Muscle of leg (tissue), 11 donors: ENCODE data around the gene TIMM22. TPM values are rescaled to one million over a fixed set of nuclear protein-coding genes. Genes with fewer than 3 reads are reported as not detected.
A peak's percentile ranks its signal among the peaks of the same experiment; 100 is the strongest.
"Not testable (repeated sequence)": the region's sequence is repeated elsewhere in the genome, so short reads cannot be mapped to it uniquely, and the experiment has no call there.

Source experiments
- DNase-seq: peaks from one replicate; pipeline ENCODE4 v3.0.0; 2013
- H3K27ac ChIP-seq: one replicate; pipeline ENCODE4 v1.5.1; 2013; ENCODE audit warnings: mild to moderate bottlenecking, low read length, control low read depth
- H3K27me3 ChIP-seq: one replicate; pipeline ENCODE4 v1.6.1; 2013; ENCODE audit warnings: low read length; ENCODE audit not compliant: control insufficient read depth, insufficient read depth
- H3K36me3 ChIP-seq: one replicate; pipeline ENCODE4 v1.6.1; 2013; ENCODE audit warnings: low read length; ENCODE audit not compliant: control insufficient read depth, insufficient read depth
- H3K4me1 ChIP-seq: one replicate; pipeline ENCODE4 v1.6.1; 2013; ENCODE audit warnings: low read length; ENCODE audit not compliant: control insufficient read depth, insufficient read depth
- H3K4me3 ChIP-seq: one replicate; pipeline ENCODE4 v1.5.1; 2013; ENCODE audit warnings: low read length, control low read depth
- H3K9me3 ChIP-seq: replicated peaks from 2 replicates; pipeline ENCODE4 v1.6.1; 2013; ENCODE audit warnings: low read depth, low read length; ENCODE audit not compliant: control insufficient read depth
- WGBS: methylation state at CpG from one replicate; pipeline ENCODE4 v1.1.5; 2013; ENCODE audit warnings: missing lambda C conversion rate; ENCODE audit not compliant: insufficient coverage; 5-methylcytosine and 5-hydroxymethylcytosine counted together
- polyA plus RNA-seq, 8 donors: library from polyadenylated mRNA; unstranded; fragments of 120-200 nt; gene quantifications; one replicate each; pipeline versions ENCODE4 v1.2.1 to v1.2.3, GENCODE V29; 2013; ENCODE audit warnings: inconsistent platforms in 1 of 8, low replicate concordance in 1 of 8; ENCODE audit not compliant: insufficient read length in 8 of 8, insufficient read depth in 1 of 8
- total RNA-seq: library from RNA; stranded (reverse); fragments of 120-200 nt; gene quantifications from one replicate; pipeline ENCODE4 v1.2.4, GENCODE V29; 2013

The TIMM22 gene
- total and polyA plus RNA-seq, 9 donors, result 14.9 to 17.8 (median 16.4) TPM

DNA sequence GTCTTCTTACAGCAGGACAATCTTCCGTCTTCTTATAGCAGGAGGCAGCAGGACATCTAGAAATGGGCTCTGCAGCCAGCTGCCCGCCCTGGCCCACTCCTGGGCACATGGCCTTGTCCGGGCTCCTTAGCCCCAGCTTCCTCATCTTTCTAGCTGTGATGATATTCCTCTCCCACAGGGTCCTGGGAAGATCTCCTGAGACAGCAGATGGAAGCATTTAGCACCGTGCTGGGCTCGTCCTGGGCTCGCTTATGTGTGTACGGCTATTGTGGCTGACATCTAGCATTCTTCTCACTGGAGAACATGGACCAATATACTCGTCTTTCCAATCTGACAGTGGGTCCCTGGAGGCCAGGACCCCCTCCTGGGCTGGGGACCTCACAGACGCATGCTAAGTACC, 48.5 kb downstream of the TIMM22 start:
- Histone ChIP-seq H3K27me3 (no peaks in the 10 kb centered on the region), H3K9me3 (no peaks in the 10 kb centered on the region), H3K4me3 (no peak overlapping the region), H3K4me1 (peaks cover 45% of the 10 kb centered on the region), H3K36me3 (peaks cover 35% of the 10 kb centered on the region), H3K27ac (no peak overlapping the region)
- WGBS, result 61% methylated on average over 9 of the region's 9 CpGs
- no peak for DNase-seq

DNA sequence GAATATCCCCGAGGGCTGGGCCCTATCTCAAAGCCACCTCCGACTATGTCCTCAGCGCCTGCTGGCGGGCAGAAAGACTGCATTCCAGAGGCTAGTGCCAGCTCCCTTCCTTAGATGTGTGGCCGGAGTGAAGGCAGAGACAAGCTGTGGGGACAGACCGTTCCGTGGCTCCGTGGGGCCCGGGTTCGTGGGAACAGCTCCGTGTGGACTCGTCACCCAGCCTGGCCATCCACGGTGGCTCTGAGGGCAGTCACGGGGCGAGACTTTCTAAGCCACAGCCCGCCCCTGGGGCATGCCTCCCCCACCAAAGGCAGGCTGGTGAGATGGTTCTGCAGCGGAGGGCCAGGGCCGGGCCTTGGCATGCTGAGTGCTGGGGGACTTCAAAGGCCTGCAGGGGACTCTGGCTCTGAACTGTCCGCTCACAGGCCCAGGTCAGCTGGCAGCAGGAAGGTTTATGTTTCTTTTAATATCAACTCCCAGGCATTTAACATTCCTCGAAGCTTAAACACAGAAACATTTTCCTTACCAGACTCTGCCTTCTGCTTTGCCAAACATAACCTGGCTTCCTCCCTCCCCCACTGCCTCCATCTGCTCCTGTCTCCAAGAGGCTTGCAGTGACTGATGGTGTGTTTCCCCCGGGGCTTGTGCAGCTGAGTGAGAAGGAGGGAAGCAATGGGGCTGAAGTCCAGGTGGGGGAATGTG, 50.4 kb downstream of the TIMM22 start:
- 79% methylated on average over 19 of the region's 21 CpGs for WGBS
- Histone ChIP-seq H3K4me1 (peaks cover 39% of the 10 kb centered on the region), H3K9me3 (no peaks in the 10 kb centered on the region), H3K27ac (peak overlapping the region; percentile 57), H3K36me3 (peaks cover 29% of the 10 kb centered on the region), H3K4me3 (no peak overlapping the region), H3K27me3 (no peaks in the 10 kb centered on the region)
- no peak for DNase-seq

DNA sequence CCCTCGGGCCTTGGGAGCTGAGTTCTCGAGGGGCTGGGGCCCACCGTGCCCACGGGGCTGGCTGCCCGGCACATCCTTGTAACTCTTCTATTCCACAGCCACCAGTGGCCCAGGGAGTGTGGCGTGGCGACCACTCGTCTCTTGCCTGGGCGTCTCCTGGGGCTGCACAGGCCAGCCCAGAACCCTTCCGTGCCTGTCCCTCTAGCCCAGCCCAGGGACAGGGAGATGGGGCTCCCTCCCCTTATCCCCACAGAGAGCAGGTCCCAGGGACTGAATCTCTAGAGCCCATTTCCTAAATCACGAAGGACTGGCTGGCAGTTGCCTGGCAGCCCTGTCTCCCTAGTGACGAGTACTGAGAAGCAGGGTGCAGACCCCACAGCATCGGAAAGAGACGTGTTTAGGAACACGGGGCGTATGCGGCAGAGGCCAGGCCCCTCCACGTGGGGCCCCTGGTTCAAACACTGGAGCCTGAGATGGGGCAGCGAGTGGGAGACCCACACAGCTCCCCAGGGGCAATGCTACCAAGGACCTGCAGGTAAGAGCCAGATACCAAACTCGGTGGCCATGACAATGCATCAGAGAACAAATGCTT, 51.0 kb downstream of the TIMM22 start:
- WGBS, result 82% methylated on average over 15 of the region's 20 CpGs
- Histone ChIP-seq H3K4me3 (no peak overlapping the region), H3K36me3 (peaks cover 23% of the 10 kb centered on the region), H3K27me3 (no peaks in the 10 kb centered on the region), H3K27ac (peak overlapping the region; percentile 57), H3K9me3 (no peaks in the 10 kb centered on the region), H3K4me1 (peaks cover 37% of the 10 kb centered on the region)
- no peak for DNase-seq

DNA sequence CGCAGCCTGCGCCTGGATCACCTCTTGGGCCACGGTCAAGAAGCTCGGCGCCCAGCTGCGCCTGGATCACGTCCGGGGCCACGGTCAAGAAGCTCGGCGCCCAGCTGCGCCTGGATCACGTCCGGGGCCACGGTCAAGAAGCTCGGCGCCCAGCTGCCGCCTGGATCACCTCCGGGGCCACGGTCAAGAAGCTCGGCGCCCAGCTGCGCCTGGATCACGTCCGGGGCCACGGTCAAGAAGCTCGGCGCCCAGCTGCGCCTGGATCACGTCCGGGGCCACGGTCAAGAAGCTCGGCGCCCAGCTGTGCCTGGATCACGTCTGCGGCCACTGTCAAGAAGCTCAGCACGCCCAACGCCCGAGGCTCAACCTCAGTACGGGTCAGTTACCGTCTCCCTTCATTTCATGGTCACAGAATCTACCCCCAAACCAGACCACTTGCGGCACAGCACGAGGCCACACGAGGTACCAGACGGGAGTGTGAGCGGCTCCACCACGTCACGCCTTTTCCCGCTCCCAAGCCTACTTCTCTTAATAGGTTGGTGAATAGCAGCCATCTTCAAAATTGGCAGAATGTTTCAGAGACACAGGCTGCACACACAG, 51.7 kb downstream of the TIMM22 start:
- not testable (repeated sequence) for H3K27ac ChIP-seq, DNase-seq, H3K27me3 ChIP-seq, H3K4me3 ChIP-seq, H3K9me3 ChIP-seq
- WGBS, result 92% methylated on average over 26 of the region's 49 CpGs
- Histone ChIP-seq H3K36me3 (peaks cover 25% of the 10 kb centered on the region), H3K4me1 (peaks cover 30% of the 10 kb centered on the region)

DNA sequence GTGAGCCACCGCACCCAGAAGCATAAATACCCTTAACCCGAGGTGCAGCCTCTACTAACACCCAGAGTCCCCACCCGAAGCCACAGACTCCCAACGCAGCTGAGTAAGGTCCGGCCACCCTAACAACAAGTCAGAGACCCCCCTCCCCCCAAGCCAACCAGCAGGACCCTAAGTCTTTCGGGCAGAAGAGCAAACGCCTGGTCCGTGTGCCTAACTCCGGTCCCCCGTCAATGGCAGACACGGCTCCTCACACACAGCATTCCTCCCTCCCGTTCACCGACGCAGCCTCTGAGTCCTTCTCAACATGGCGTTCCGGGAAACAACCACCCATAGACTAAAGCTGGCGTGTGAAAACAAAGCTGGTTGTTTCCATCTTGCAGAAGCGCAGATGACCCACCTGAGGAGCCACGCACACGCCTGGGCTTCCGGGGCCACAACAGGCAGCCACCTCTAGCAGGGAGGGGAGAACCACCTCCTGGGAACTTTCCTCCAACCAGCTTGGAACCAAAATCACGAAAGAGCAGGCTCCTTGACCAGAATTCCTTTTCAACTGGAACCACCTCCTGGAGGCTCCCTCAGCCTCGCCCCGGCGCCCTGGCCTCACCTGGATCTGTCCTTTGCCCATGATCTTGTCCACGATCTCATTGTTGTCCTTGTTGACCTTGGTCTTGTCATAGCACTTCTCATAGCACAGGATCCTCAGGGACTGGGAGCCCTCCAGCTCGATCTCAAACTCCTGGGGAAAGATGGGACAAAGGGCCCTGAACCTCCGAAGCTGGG, 52.7 kb downstream of the TIMM22 start:
- H3K9me3 ChIP-seq, result no peaks in the 10 kb centered on the region
- no peak for DNase-seq
- peaks cover 22% of the 10 kb centered on the region for H3K4me1 ChIP-seq
- H3K4me3 ChIP-seq, result no peak overlapping the region
- peaks cover 33% of the 10 kb centered on the region for H3K36me3 ChIP-seq
- H3K27me3 ChIP-seq, result no peaks in the 10 kb centered on the region
- no peak overlapping the region for H3K27ac ChIP-seq
- WGBS, result 89% methylated on average over 27 of the region's 28 CpGs

DNA sequence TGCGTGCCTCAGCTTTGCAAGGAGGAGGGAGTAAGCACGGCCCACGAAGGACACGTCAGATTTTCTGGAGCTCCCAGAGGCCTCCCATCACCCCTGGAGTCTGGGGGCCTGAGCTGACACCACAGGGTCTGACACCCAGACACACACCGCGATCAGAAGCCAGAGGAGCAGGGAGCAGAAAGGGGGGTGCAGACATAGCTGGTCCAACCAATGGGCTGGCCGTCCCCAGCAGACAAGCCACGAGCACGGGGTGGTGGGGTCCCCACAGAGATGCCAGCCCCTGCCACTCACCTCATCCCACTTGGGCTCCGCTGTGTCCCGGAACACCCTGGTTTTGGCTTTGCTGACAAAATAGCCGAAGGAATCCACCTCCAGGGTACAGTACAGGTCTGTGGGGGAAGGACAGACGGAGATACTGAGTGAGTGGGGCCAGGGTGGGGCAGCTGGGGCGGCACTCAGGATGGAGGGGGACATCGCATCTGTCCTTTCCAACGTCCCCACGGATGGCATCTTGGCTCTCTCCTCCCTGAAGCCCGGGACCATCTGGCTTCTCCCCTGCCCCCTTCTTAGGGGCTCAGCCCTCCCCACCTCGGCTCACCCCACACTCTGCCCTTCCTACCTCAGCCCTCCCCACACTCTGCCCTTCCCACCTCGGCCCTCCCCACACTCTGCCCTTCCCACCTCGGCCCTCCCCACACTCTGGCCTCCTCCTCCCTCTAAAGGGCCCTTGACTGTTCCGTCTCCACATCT, 53.5 kb downstream of the TIMM22 start:
- peaks cover 22% of the 10 kb centered on the region for H3K4me1 ChIP-seq
- H3K27ac ChIP-seq, result no peak overlapping the region
- no peak overlapping the region for H3K4me3 ChIP-seq
- no peak for DNase-seq
- H3K9me3 ChIP-seq, result no peaks in the 10 kb centered on the region
- no peaks in the 10 kb centered on the region for H3K27me3 ChIP-seq
- WGBS, result 80% methylated on average over 19 of the region's 22 CpGs
- H3K36me3 ChIP-seq, result peaks cover 40% of the 10 kb centered on the region

DNA sequence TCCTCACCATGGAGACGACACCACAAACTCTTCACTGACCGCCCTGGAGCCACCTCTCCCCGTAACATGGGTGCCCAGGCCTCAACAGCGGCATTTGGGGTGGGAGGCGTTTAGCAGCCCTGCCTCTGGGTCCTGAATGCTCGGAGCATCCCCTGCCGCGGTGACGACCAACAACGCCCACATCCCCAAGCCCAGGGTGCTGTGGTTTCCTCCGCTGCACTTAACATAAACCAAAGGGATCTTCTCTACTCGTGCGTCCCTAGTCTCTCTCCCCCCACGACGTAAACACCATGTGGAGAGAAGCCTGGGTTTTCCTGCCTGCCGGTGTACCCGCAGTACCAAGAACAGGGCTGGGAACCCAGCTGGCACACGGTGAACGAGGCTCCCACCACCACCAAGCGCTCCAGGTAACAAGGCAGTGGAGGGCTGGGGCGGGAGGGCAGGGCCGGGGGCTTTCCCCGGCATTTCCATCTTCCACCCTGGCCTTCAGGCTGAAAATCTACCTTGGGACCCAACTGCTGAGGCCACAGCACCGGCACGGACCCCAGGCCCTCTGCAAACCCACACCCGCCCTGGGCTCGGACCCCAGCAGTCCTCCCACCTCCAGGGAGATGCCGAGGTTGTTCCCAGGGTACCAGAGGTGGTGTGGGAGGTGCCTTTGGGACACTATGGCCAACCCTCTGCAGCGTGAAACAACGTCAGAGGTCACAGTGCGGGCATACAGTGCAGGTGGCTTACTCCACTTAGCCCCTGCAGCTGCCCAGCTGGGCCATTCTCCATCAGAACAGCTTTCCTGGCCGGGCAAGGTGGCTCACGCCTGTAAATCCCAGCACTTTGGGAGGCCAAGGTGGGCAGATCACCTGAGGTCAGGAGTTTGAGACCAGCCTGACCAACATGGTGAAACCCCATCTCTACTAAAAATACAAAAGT, 54.3 kb downstream of the TIMM22 start:
- Histone ChIP-seq H3K36me3 (peaks cover 40% of the 10 kb centered on the region), H3K27me3 (no peaks in the 10 kb centered on the region), H3K9me3 (no peaks in the 10 kb centered on the region), H3K27ac (no peak overlapping the region), H3K4me3 (no peak overlapping the region), H3K4me1 (peaks cover 29% of the 10 kb centered on the region)
- DNase-seq, result no peak
- 90% methylated on average over 18 of the region's 33 CpGs for WGBS
